IPS-20b (cell line): Measurements from ENCODE around the gene INVS.
"Not testable (repeated sequence)": the region's sequence is repeated elsewhere in the genome, so short reads cannot be mapped to it uniquely, and the experiment has no call there.

Source experiments
- H3K27ac ChIP-seq: one replicate; pipeline ENCODE4 v1.5.1; 2013; ENCODE audit warnings: low read length
- H3K27me3 ChIP-seq: 2 replicates; pipeline ENCODE4 v1.6.1; 2013; ENCODE audit warnings: mild to moderate bottlenecking, low read length, inconsistent platforms; ENCODE audit not compliant: insufficient read depth
- H3K36me3 ChIP-seq: 2 replicates; pipeline ENCODE4 v1.6.1; 2013; ENCODE audit warnings: low read depth, mild to moderate bottlenecking, inconsistent platforms, low read length, moderate library complexity; ENCODE audit not compliant: insufficient read depth
- H3K4me1 ChIP-seq: 2 replicates; pipeline ENCODE4 v1.6.1; 2013; ENCODE audit warnings: mild to moderate bottlenecking, control low read depth, inconsistent platforms, low read length, moderate library complexity; ENCODE audit not compliant: insufficient read depth
- H3K4me3 ChIP-seq: 2 replicates; pipeline ENCODE4 v1.5.1; 2013; ENCODE audit warnings: mild to moderate bottlenecking, low read length, inconsistent platforms
- H3K9ac ChIP-seq: 2 replicates; pipeline ENCODE4 v1.6.1; 2013; ENCODE audit warnings: low read depth, mild to moderate bottlenecking, inconsistent platforms, low read length, moderate library complexity
- H3K9me3 ChIP-seq: 2 replicates; pipeline ENCODE4 v1.6.1; 2013; ENCODE audit warnings: mild to moderate bottlenecking, low read depth, low read length, inconsistent platforms; ENCODE audit not compliant: insufficient read depth

Gene INVS

GRCh38 chr9:100086097-100086635 is 12.9 kb upstream of the INVS start:
- no peak overlapping the region for H3K4me3 ChIP-seq
- H3K27ac ChIP-seq, result no peak overlapping the region

DNA sequence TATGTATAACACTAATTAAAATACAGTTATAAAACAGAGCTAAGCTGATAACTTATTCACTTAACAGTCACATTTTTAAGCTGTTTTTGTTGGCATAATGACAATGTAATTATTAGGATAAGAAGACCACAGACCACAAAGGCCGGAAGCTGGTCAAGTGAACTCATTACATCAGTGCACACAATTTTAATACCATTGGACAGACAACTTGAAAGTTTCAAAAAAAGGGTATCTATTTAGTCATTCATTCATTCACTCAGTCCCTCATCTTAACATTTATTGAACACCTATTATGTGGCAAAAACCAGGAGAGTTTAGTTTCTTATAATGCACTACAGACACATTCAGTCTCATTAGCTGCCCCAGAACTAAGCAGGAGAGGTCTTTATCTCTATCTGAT is 11.8 kb upstream of the INVS start:
- H3K4me3 ChIP-seq, result no peak overlapping the region
- peaks cover 9% of the 10 kb centered on the region for H3K4me1 ChIP-seq
- H3K27me3 ChIP-seq, result no peaks in the 10 kb centered on the region
- no peak overlapping the region for H3K27ac ChIP-seq
- no peaks in the 10 kb centered on the region for H3K9me3 ChIP-seq
- H3K36me3 ChIP-seq, result no peaks in the 10 kb centered on the region
- no peak overlapping the region for H3K9ac ChIP-seq

More at GRCh38 chr9:100086097-100086635, 12.9 kb upstream of the INVS start:
- no peaks in the 10 kb centered on the region for H3K36me3 ChIP-seq
- no peak overlapping the region for H3K9ac ChIP-seq
- H3K4me1 ChIP-seq, result peaks cover 9% of the 10 kb centered on the region
- no peaks in the 10 kb centered on the region for H3K27me3 ChIP-seq
- H3K9me3 ChIP-seq, result no peaks in the 10 kb centered on the region

- Histone ChIP-seq H3K9ac (no peak overlapping the region), H3K27ac (no peak overlapping the region), H3K4me1 (peaks cover 8% of the 10 kb centered on the region)
Observed at GRCh38 chr9:100088202-100088601, 10.8 kb upstream of the INVS start.

GRCh38 chr9:100090880-100091279 is 8.2 kb upstream of the INVS start:
- no peaks in the 10 kb centered on the region for H3K9me3 ChIP-seq
- no peak overlapping the region for H3K4me3 ChIP-seq
- no peaks in the 10 kb centered on the region for H3K27me3 ChIP-seq
- no peaks in the 10 kb centered on the region for H3K36me3 ChIP-seq
- H3K9ac ChIP-seq, result no peak overlapping the region
- H3K4me1 ChIP-seq, result no peaks in the 10 kb centered on the region; the same call in 1 of the 2 replicates
- H3K27ac ChIP-seq, result no peak overlapping the region

More at GRCh38 chr9:100088202-100088601, 10.8 kb upstream of the INVS start:
- Histone ChIP-seq H3K4me3 (no peak overlapping the region), H3K9me3 (no peaks in the 10 kb centered on the region), H3K27me3 (no peaks in the 10 kb centered on the region), H3K36me3 (no peaks in the 10 kb centered on the region)

DNA sequence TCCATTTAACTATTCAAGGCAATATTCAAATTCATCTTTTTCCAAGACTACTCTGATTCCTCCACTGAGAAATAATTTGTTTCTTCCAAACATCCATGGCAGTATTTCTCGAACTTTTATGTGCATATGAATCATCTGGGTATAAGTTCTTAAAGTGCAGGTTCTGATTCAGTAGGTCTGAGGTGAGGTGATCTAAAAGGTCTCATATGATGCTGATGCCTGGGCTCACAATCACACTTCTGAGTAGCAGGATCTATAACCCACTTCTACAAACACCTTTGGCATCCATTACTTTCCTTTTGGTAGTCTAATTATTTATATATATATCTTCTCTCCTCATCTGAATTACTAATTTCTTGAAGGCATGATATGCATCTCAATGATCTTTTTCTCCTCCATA is 7.4 kb upstream of the INVS start:
- Histone ChIP-seq H3K9me3 (no peaks in the 10 kb centered on the region), H3K4me3 (no peak overlapping the region), H3K36me3 (no peaks in the 10 kb centered on the region), H3K4me1 (no peaks in the 10 kb centered on the region; the same call in 1 of the 2 replicates), H3K27ac (no peak overlapping the region), H3K9ac (no peak overlapping the region), H3K27me3 (no peaks in the 10 kb centered on the region)

- Histone ChIP-seq H3K27me3 (no peaks in the 10 kb centered on the region), H3K36me3 (no peaks in the 10 kb centered on the region), H3K27ac (no peak overlapping the region), H3K4me3 (no peak overlapping the region), H3K4me1 (no peaks in the 10 kb centered on the region; the same call in 1 of the 2 replicates), H3K9me3 (no peaks in the 10 kb centered on the region), H3K9ac (no peak overlapping the region)
Observed at GRCh38 chr9:100092066-100092465, 7.0 kb upstream of the INVS start.

DNA sequence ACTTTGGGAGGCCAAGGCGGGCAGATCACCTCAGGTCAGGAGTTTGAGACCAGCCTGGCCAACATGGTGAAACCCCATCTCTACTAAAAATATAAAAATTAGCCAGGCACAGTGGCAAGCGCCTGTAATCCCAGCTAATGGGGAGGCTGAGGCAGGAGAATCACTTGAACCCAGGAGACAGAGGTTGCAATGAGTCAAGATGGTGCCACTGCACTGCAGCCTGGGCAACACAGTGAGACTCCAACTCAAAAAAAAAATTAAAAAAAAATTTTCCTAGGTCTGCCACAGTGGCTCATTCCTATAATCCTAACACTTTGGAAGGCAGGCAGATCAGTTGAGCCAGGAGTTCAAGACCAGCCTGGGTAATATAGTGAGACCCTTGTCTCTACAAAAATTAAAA is 4.6 kb upstream of the INVS start:
- not testable (repeated sequence) for H3K4me1 ChIP-seq, H3K9ac ChIP-seq, H3K36me3 ChIP-seq, H3K27me3 ChIP-seq, H3K27ac ChIP-seq, H3K4me3 ChIP-seq, H3K9me3 ChIP-seq

- H3K4me3 ChIP-seq, result no peak overlapping the region
- no peak overlapping the region for H3K27ac ChIP-seq
- no peak overlapping the region for H3K9ac ChIP-seq
- no peaks in the 10 kb centered on the region for H3K9me3 ChIP-seq
- no peaks in the 10 kb centered on the region for H3K27me3 ChIP-seq
- H3K36me3 ChIP-seq, result no peaks in the 10 kb centered on the region
- H3K4me1 ChIP-seq, result peaks cover 8% of the 10 kb centered on the region
Observed at GRCh38 chr9:100096378-100096916, 2.6 kb upstream of the INVS start.

- no peak overlapping the region for H3K27ac ChIP-seq
Observed at GRCh38 chr9:100098046-100098886, 777 bp upstream of the INVS start.

DNA sequence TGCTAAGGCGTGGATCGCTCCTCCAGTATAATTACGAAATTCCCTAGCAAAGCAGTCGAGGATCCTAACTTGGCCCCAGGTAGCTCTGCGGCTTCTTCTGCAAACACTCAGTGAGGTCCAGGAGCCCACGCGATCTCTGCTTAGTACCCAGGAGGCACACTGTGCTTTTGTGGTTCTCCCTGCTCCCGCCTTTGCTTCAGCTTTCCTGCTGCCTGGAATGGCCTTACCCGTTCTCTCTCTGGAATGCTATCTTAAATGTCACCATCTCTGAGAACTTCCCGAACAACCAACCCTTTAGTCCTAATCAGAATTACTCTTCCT is 639 bp downstream of the INVS start:
- no peaks in the 10 kb centered on the region for H3K9me3 ChIP-seq
- H3K27me3 ChIP-seq, result no peaks in the 10 kb centered on the region
- no peaks in the 10 kb centered on the region for H3K36me3 ChIP-seq
- peak overlapping the region; percentile 65; the same call in 1 of the 2 replicates for H3K9ac ChIP-seq
- H3K4me1 ChIP-seq, result peaks cover 8% of the 10 kb centered on the region
- H3K27ac ChIP-seq, result peak overlapping the region; percentile 25
- peak overlapping the region; percentile 100 for H3K4me3 ChIP-seq

More at GRCh38 chr9:100098046-100098886, 777 bp upstream of the INVS start:
- H3K27me3 ChIP-seq, result no peaks in the 10 kb centered on the region
- peak overlapping the region; percentile 100 for H3K4me3 ChIP-seq
- no peaks in the 10 kb centered on the region for H3K9me3 ChIP-seq
- no peaks in the 10 kb centered on the region for H3K36me3 ChIP-seq
- peak overlapping the region; percentile 80 for H3K9ac ChIP-seq
- H3K4me1 ChIP-seq, result peaks cover 8% of the 10 kb centered on the region

GRCh38 chr9:100100146-100100667 is 1.2 kb downstream of the INVS start:
- no peak overlapping the region for H3K27ac ChIP-seq
- H3K9ac ChIP-seq, result peak overlapping the region; percentile 65; the same call in 1 of the 2 replicates

GRCh38 chr9:100101608-100102007 is 2.6 kb downstream of the INVS start:
- peaks cover 8% of the 10 kb centered on the region for H3K4me1 ChIP-seq
- no peak overlapping the region for H3K4me3 ChIP-seq
- H3K27ac ChIP-seq, result no peak overlapping the region
- H3K36me3 ChIP-seq, result peaks cover 18% of the 10 kb centered on the region
- no peak overlapping the region for H3K9ac ChIP-seq
- H3K9me3 ChIP-seq, result no peaks in the 10 kb centered on the region
- no peaks in the 10 kb centered on the region for H3K27me3 ChIP-seq

More at GRCh38 chr9:100100146-100100667, 1.2 kb downstream of the INVS start:
- peak overlapping the region; percentile 100 for H3K4me3 ChIP-seq
- peaks cover 8% of the 10 kb centered on the region for H3K4me1 ChIP-seq
- H3K9me3 ChIP-seq, result no peaks in the 10 kb centered on the region
- peaks cover 4% of the 10 kb centered on the region for H3K36me3 ChIP-seq
- H3K27me3 ChIP-seq, result no peaks in the 10 kb centered on the region
